Common myeloid progenitor, CD34-positive (primary cell): ENCODE measurements around the gene DCBLD2.
A peak's percentile ranks its signal among the peaks of the same experiment; 100 is the strongest.

Source experiments
- CTCF ChIA-PET: fragments of 350-600 bp; sonication (Branson Sonifier 250); formaldehyde crosslinking; loops from one replicate; lab custom pipeline; 2021; ENCODE audit warnings: antibody characterized with exemption; lab: Charles Lee
- POLR2A ChIA-PET: fragments of 350-600 bp; sonication (Branson Sonifier 250); formaldehyde crosslinking; loops from one replicate; lab custom pipeline; 2021; ENCODE audit warnings: antibody characterized with exemption; lab: Charles Lee
- DNase-seq, 3 donors: peaks; one replicate each; pipeline versions ENCODE4 v3.0.0 to v3.0.0-alpha.2; 2013
- H3K27ac ChIP-seq, 2 experiments: 1 replicate in 1 of 2; 2 replicates in 1 of 2; pipeline ENCODE4 v1.7.0; 2013; ENCODE audit warnings: inconsistent platforms in 2 of 2, low read length in 2 of 2, mild to moderate bottlenecking in 2 of 2, low read depth in 1 of 2, moderate library complexity in 1 of 2; ENCODE audit not compliant: severe bottlenecking in 2 of 2, insufficient read depth in 1 of 2, poor library complexity in 1 of 2
- H3K27me3 ChIP-seq, 5 experiments: replicated peaks in 2 of 5; 1 replicate in 3 of 5; 2 replicates in 2 of 5; pipeline versions ENCODE4 v1.6.1 to v1.7.0; 2013; ENCODE audit warnings: low read length in 4 of 5, mild to moderate bottlenecking in 2 of 5, moderate library complexity in 2 of 5, inconsistent platforms in 1 of 5; ENCODE audit not compliant: insufficient read depth in 5 of 5, control insufficient read depth in 4 of 5
- H3K36me3 ChIP-seq, 4 experiments: 1 replicate in 2 of 4; 2 replicates in 2 of 4; pipeline versions ENCODE4 v1.6.1 to v1.7.0; 2013; ENCODE audit warnings: low read length in 3 of 4, control low read depth in 1 of 4, mild to moderate bottlenecking in 1 of 4; ENCODE audit not compliant: control insufficient read depth in 4 of 4, insufficient read depth in 4 of 4
- H3K4me1 ChIP-seq, 4 experiments: 1 replicate in 3 of 4; 2 replicates in 1 of 4; pipeline versions ENCODE4 v1.6.1 to v1.7.1; 2013; ENCODE audit warnings: low read length in 3 of 4, mild to moderate bottlenecking in 3 of 4, control low read depth in 1 of 4, inconsistent platforms in 1 of 4, moderate library complexity in 1 of 4; ENCODE audit not compliant: control insufficient read depth in 4 of 4, insufficient read depth in 4 of 4; ENCODE audit errors: control extremely low read depth in 1 of 4
- H3K4me3 ChIP-seq, 7 experiments: 1 replicate in 4 of 7; 2 replicates in 3 of 7; pipeline versions ENCODE4 v1.5.1 to v1.7.0; 2013; ENCODE audit warnings: mild to moderate bottlenecking in 7 of 7, low read length in 6 of 7, moderate library complexity in 6 of 7, inconsistent platforms in 2 of 7, low read depth in 2 of 7, control low read depth in 1 of 7; ENCODE audit not compliant: insufficient read depth in 4 of 7, control insufficient read depth in 1 of 7; ENCODE audit errors: extremely low read depth in 1 of 7
- H3K9me3 ChIP-seq, 5 experiments: 1 replicate in 4 of 5; 2 replicates in 1 of 5; pipeline versions ENCODE4 v1.6.1 to v1.7.1; 2013; ENCODE audit warnings: low read length in 4 of 5, mild to moderate bottlenecking in 2 of 5, inconsistent platforms in 1 of 5, low read depth in 1 of 5, moderate library complexity in 1 of 5; ENCODE audit not compliant: control insufficient read depth in 4 of 5, insufficient read depth in 2 of 5; ENCODE audit errors: control extremely low read depth in 1 of 5
- WGBS: methylation state at CpG from one replicate; pipeline ENCODE4 v1.1.5; 2013; ENCODE audit not compliant: insufficient coverage; 5-methylcytosine and 5-hydroxymethylcytosine counted together

DCBLD2 gene

GRCh38 chr3:98769448-98769847, 132.0 kb downstream of the DCBLD2 start:
- H3K27ac ChIP-seq, result no peak overlapping the region
- H3K4me3 ChIP-seq, result no peak overlapping the region
- no peak for DNase-seq
- peaks cover 15 to 32% (median 25%) of the 10 kb centered on the region in 4 experiments for H3K4me1 ChIP-seq
- ChIA-PET POLR2A (no interaction called here), CTCF (interaction anchor here (0.9 kb wide), 1 partner anchor 10 kb away, joined by 3 read pairs; no protein-coding TSS in a partner anchor)
- no peaks in the 10 kb centered on the region for H3K27me3 ChIP-seq
- peaks cover 0 to 35% (median 2%) of the 10 kb centered on the region in 4 experiments for H3K36me3 ChIP-seq
- no peaks in the 10 kb centered on the region for H3K9me3 ChIP-seq

GRCh38 chr3:98768961-98769360, 132.5 kb downstream of the DCBLD2 start:
- Histone ChIP-seq H3K27me3 (no peaks in the 10 kb centered on the region), H3K9me3 (no peaks in the 10 kb centered on the region), H3K36me3 (peaks cover 0 to 30% (median 2%) of the 10 kb centered on the region in 4 experiments), H3K4me1 (peaks cover 20 to 37% (median 30%) of the 10 kb centered on the region in 4 experiments), H3K27ac (no peak overlapping the region), H3K4me3 (no peak overlapping the region)
- WGBS, result 100% methylated on average over 1 of the region's 2 CpGs
- ChIA-PET CTCF (interaction anchor here (0.9 kb wide), 1 partner anchor 10 kb away, joined by 3 read pairs; no protein-coding TSS in a partner anchor), POLR2A (no interaction called here)
- DNase-seq, result no peak

DNA sequence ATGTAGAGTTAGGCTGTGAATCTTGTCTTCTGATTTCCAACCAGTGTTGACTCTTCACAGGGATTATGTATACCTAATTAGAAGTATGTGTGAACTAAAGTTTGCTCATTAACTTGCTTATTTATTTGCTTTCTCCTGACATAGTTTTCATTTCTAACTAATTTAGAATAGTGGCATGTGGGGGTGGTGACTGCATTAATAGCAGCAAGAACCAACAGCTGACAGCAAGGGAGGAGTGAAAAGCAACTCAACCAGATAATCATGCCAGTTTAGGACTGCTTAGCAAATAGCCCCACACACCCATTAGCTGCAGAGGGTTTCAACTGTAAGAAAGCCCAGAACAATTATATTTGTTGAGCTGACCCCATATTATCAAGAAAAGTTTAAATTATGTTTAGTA, 134.6 kb downstream of the DCBLD2 start:
- Histone ChIP-seq H3K4me1 (peaks cover 36 to 57% (median 48%) of the 10 kb centered on the region in 4 experiments), H3K9me3 (no peaks in the 10 kb centered on the region), H3K27ac (no peak overlapping the region), H3K27me3 (no peaks in the 10 kb centered on the region), H3K36me3 (peaks cover 0 to 18% (median 2%) of the 10 kb centered on the region in 4 experiments), H3K4me3 (no peak overlapping the region)
- ChIA-PET POLR2A (no interaction called here), CTCF (no interaction called here)
- no peak for DNase-seq

GRCh38 chr3:98765721-98766120, 135.8 kb downstream of the DCBLD2 start:
- Histone ChIP-seq H3K27ac (no peak overlapping the region), H3K36me3 (peaks cover 0 to 16% (median 2%) of the 10 kb centered on the region in 4 experiments), H3K4me1 (peaks cover 38 to 64% (median 54%) of the 10 kb centered on the region in 4 experiments), H3K27me3 (no peaks in the 10 kb centered on the region), H3K4me3 (peak overlapping the region in 1 of 7 experiments; percentile 74), H3K9me3 (no peaks in the 10 kb centered on the region)
- ChIA-PET CTCF (interaction anchor here (1.3 kb wide), 1 partner anchor 168 kb away, joined by 6 read pairs; no protein-coding TSS in a partner anchor), POLR2A (interaction anchor here (0.6 kb wide), 1 partner anchor 28 kb away, joined by 3 read pairs; no protein-coding TSS in a partner anchor)
- no peak for DNase-seq
- 26% methylated on average over 2 of the region's 4 CpGs for WGBS

DNA sequence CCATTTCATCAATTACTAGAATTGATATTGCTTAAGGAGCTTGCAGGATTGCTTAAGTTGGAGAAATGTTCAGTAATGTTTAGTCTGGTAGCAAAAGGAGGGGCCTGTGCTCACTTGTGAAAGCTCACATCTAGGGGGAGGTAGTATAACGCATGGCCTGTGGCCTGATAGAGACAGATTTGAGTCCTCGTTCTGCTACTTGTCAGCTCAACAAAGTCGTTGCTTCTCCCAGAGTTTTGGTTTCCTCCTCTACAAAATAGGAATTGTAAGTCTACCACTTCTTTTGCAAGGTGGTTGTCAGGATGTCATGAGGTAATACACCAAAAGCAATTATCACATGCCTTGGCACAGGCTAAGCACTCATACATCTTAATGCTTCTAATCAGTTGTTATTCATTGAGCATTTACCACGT, 137.0 kb downstream of the DCBLD2 start:
- H3K27ac ChIP-seq, result no peak overlapping the region
- ChIA-PET CTCF (interaction anchor here (0.9 to 1.4 kb wide), 7 partner anchors 7 to 107 kb away, joined by 3 to 8 read pairs (median 4); no protein-coding TSS in a partner anchor), POLR2A (interaction anchor here (0.6 to 1.1 kb wide), 2 partner anchors 8 to 18 kb away, joined by 3 read pairs; no protein-coding TSS in a partner anchor)
- DNase-seq, result peak in 2 of 3 donors; percentile 37 to 49
- WGBS, result 40% methylated on average over 1 of the region's 4 CpGs
- peaks cover 38 to 65% (median 48%) of the 10 kb centered on the region in 4 experiments for H3K4me1 ChIP-seq
- no peaks in the 10 kb centered on the region for H3K9me3 ChIP-seq
- peaks cover 0 to 16% (median 2%) of the 10 kb centered on the region in 4 experiments for H3K36me3 ChIP-seq
- peak overlapping the region in 3 of 7 experiments; percentile 38 to 74 (median 54) for H3K4me3 ChIP-seq
- H3K27me3 ChIP-seq, result no peaks in the 10 kb centered on the region

GRCh38 chr3:98763819-98764418, 137.6 kb downstream of the DCBLD2 start:
- POLR2A ChIA-PET, result interaction anchor here (0.6 to 1.1 kb wide), 2 partner anchors 8 to 19 kb away, joined by 3 read pairs; no protein-coding TSS in a partner anchor
- H3K9me3 ChIP-seq, result no peaks in the 10 kb centered on the region
- CTCF ChIA-PET, result interaction anchor here (0.9 to 1.6 kb wide), 10 partner anchors 8 to 107 kb away, joined by 3 to 8 read pairs (median 4); no protein-coding TSS in a partner anchor
- peaks cover 38 to 66% (median 47%) of the 10 kb centered on the region in 4 experiments for H3K4me1 ChIP-seq
- H3K27me3 ChIP-seq, result no peaks in the 10 kb centered on the region
- DNase-seq, result peak in 2 of 3 donors; percentile 44 to 52
- peak overlapping the region in 1 of 2 experiments; percentile 62 for H3K27ac ChIP-seq
- H3K36me3 ChIP-seq, result peaks cover 0 to 11% (median 2%) of the 10 kb centered on the region in 4 experiments
- peak overlapping the region in 5 of 7 experiments; percentile 17 to 74 (median 39) for H3K4me3 ChIP-seq
- 17% methylated on average over 1 of the region's 5 CpGs for WGBS
